ENCODE results near the gene RUFY2.

GRCh38 chr10:68434657-68435056 is 27.6 kb upstream of the RUFY2 start:
- TF ChIP-seq CTCF (IDR thresholded peaks at IDR 0.05) (no peak), EP300 (IDR thresholded peaks at IDR 0.05) (no peak), POLR2AphosphoS5 (IDR thresholded peaks at IDR 0.05) (no peak)
